ENCODE measurements around the gene OR1L1.

The OR1L1 gene

GRCh38 chr9:122661416-122661815 lies at the start of gene OR1L1:
Gene OR1L1 (plus strand): TSS chr9:122661716. CDS start chr9:122661716, 0 bp downstream.
- DNase-seq (ENCODE audit: low read depth): no peak

- no peak for DNase-seq (ENCODE audit: low read depth)
Observed at GRCh38 chr9:122614362-122614761, 47.2 kb upstream of the OR1L1 start, which contains the start of gene OR1Q1. Gene OR1Q1 (plus strand): TSS chr9:122614738. CDS start chr9:122614738, 0 bp downstream.

- DNase-seq (ENCODE audit: low read depth): no peak
Observed at GRCh38 chr9:122619996-122620395, 41.5 kb upstream of the OR1L1 start.

GRCh38 chr9:122642226-122642625 lies 19.3 kb upstream of the OR1L1 start:
- no peak for DNase-seq (ENCODE audit: low read depth)

GRCh38 chr9:122656378-122656777 lies 5.1 kb upstream of the OR1L1 start:
- DNase-seq (ENCODE audit: low read depth): no peak

- no peak for DNase-seq (ENCODE audit: low read depth)
Observed at GRCh38 chr9:122657527-122657926, 4.0 kb upstream of the OR1L1 start, which contains the start of gene OR1B1. Gene OR1B1 (minus strand): TSS chr9:122657627.

GRCh38 chr9:122672481-122672880 lies 11.0 kb downstream of the OR1L1 start:
- DNase-seq (ENCODE audit: low read depth): no peak

GRCh38 chr9:122684851-122685250 lies 23.3 kb downstream of the OR1L1 start:
- no peak for DNase-seq (ENCODE audit: low read depth)

- no peak for DNase-seq (ENCODE audit: low read depth)
Observed at GRCh38 chr9:122695696-122696095, 34.2 kb downstream of the OR1L1 start.
